ENCODE data around the gene WASHC4. TPM values are rescaled to one million over a fixed set of nuclear protein-coding genes. Genes with fewer than 3 reads are reported as not detected.

Gene WASHC4
- total RNA-seq, 1 donor from 2014 or later: 96.8 TPM

- no peak for DNase-seq
Observed at GRCh38 chr12:105212438-105212837, 104.9 kb downstream of the WASHC4 start.

GRCh38 chr12:105214148-105214547, 106.6 kb downstream of the WASHC4 start:
- DNase-seq: no peak

- DNase-seq: no peak
Observed at GRCh38 chr12:105214670-105215375, 107.3 kb downstream of the WASHC4 start.

- DNase-seq: peak; percentile 27
Observed at GRCh38 chr12:105218434-105218833, 110.9 kb downstream of the WASHC4 start.

Other genes starting within 250 kb of the WASHC4 start
- 19.2 TPM for gene SLC41A2, start 149.4 kb upstream of the WASHC4 start, total RNA-seq
- 5.4 TPM for gene NOPCHAP1, start 121.4 kb upstream of the WASHC4 start, total RNA-seq
- 11.9 TPM for gene ALDH1L2, start 23.3 kb upstream of the WASHC4 start, total RNA-seq
- 29.8 TPM for gene APPL2, start 128.4 kb downstream of the WASHC4 start, total RNA-seq
- 10.7 TPM for gene C12orf75, start 223.0 kb downstream of the WASHC4 start, total RNA-seq